Astrocyte (in vitro differentiated cells and primary cell): Measurements from ENCODE around the gene P2RX4. TPM values are rescaled to one million over a fixed set of nuclear protein-coding genes. Genes with fewer than 3 reads are reported as not detected.

Experiments used
- DNase-seq: peaks from one replicate; pipeline ENCODE4 v3.0.0-alpha.2; 2010; ENCODE audit warnings: low read depth
- FAIRE-seq: peaks from 2 replicates; lab custom pipeline; 2011; peaks lifted over from hg19 to GRCh38; lab: Jason Lieb, UNC
- H2AFZ ChIP-seq: 2 replicates; pipeline ENCODE4 v1.6.0; 2012; ENCODE audit warnings: low read depth, low read length, inconsistent platforms
- H3K27ac ChIP-seq: 2 replicates; pipeline ENCODE4 v1.5.1; 2011; ENCODE audit warnings: low read depth, low read length, inconsistent platforms
- H3K27me3 ChIP-seq: 2 replicates; pipeline ENCODE4 v1.6.0; 2011; ENCODE audit warnings: low read length, inconsistent platforms; ENCODE audit not compliant: insufficient read depth
- H3K36me3 ChIP-seq: 2 replicates; pipeline ENCODE4 v1.5.1; 2011; ENCODE audit warnings: low read length, inconsistent platforms; ENCODE audit not compliant: insufficient read depth
- H3K4me1 ChIP-seq: 2 replicates; pipeline ENCODE4 v1.5.1; 2011; ENCODE audit warnings: low read length, inconsistent platforms; ENCODE audit not compliant: insufficient read depth
- H3K4me2 ChIP-seq: 2 replicates; pipeline ENCODE4 v1.6.0; 2012; ENCODE audit warnings: low read length, inconsistent platforms
- H3K4me3 ChIP-seq: 2 replicates; pipeline ENCODE4 v1.5.1; 2011; ENCODE audit warnings: low read depth, mild to moderate bottlenecking, low read length, inconsistent platforms; ENCODE audit not compliant: insufficient read depth
- H3K79me2 ChIP-seq: 2 replicates; pipeline ENCODE4 v1.6.0; 2012; ENCODE audit warnings: mild to moderate bottlenecking, low read length, inconsistent platforms; ENCODE audit not compliant: insufficient read depth
- H3K9ac ChIP-seq: 2 replicates; pipeline ENCODE4 v1.6.0; 2012; ENCODE audit warnings: mild to moderate bottlenecking, low read length, inconsistent platforms
- H3K9me3 ChIP-seq: 2 replicates; pipeline ENCODE4 v1.5.1; 2012; ENCODE audit warnings: low read depth, mild to moderate bottlenecking, low read length, inconsistent platforms; ENCODE audit not compliant: insufficient read depth
- H4K20me1 ChIP-seq: 2 replicates; pipeline ENCODE4 v1.6.0; 2012; ENCODE audit warnings: low read length, inconsistent platforms; ENCODE audit not compliant: insufficient read depth
- H3K27ac Mint-ChIP-seq: one replicate; pipeline ENCODE4 v1.8.0; 2021; ENCODE audit warnings: mild to moderate bottlenecking, mixed read lengths; ENCODE audit not compliant: unreplicated experiment
- H3K27me3 Mint-ChIP-seq: one replicate; pipeline ENCODE4 v1.8.0; 2021; ENCODE audit warnings: low read depth, mixed read lengths; ENCODE audit not compliant: unreplicated experiment
- H3K36me3 Mint-ChIP-seq: one replicate; pipeline ENCODE4 v1.8.0; 2021; ENCODE audit warnings: low read depth, mixed read lengths; ENCODE audit not compliant: unreplicated experiment
- H3K4me1 Mint-ChIP-seq: one replicate; pipeline ENCODE4 v1.8.0; 2021; ENCODE audit warnings: low read depth, mixed read lengths; ENCODE audit not compliant: unreplicated experiment
- H3K4me3 Mint-ChIP-seq: one replicate; pipeline ENCODE4 v1.8.0; 2021; ENCODE audit warnings: mild to moderate bottlenecking, moderate library complexity, mixed read lengths; ENCODE audit not compliant: unreplicated experiment
- H3K9me3 Mint-ChIP-seq: one replicate; pipeline ENCODE4 v1.8.0; 2021; ENCODE audit warnings: mild to moderate bottlenecking, mixed read lengths; ENCODE audit not compliant: unreplicated experiment
- CTCF ChIP-seq: IDR thresholded peaks from 2 replicates; pipeline ENCODE4 v1.5.1; 2011; ENCODE audit warnings: low read depth, mild to moderate bottlenecking, inconsistent platforms, low read length, moderate library complexity; ENCODE audit not compliant: insufficient read depth
- EZH2 ChIP-seq: IDR thresholded peaks from 2 replicates; pipeline ENCODE4 v1.6.1; 2012; ENCODE audit warnings: mild to moderate bottlenecking, low read length, inconsistent platforms; ENCODE audit not compliant: insufficient read depth
- total RNA-seq: library from RNA; stranded (reverse); gene quantifications from 2 replicates; pipeline ENCODE4 v1.2.1, GENCODE V29; 2021

Gene P2RX4
- total RNA-seq, 1 donor from 2014 or later = 13.9 TPM

DNA sequence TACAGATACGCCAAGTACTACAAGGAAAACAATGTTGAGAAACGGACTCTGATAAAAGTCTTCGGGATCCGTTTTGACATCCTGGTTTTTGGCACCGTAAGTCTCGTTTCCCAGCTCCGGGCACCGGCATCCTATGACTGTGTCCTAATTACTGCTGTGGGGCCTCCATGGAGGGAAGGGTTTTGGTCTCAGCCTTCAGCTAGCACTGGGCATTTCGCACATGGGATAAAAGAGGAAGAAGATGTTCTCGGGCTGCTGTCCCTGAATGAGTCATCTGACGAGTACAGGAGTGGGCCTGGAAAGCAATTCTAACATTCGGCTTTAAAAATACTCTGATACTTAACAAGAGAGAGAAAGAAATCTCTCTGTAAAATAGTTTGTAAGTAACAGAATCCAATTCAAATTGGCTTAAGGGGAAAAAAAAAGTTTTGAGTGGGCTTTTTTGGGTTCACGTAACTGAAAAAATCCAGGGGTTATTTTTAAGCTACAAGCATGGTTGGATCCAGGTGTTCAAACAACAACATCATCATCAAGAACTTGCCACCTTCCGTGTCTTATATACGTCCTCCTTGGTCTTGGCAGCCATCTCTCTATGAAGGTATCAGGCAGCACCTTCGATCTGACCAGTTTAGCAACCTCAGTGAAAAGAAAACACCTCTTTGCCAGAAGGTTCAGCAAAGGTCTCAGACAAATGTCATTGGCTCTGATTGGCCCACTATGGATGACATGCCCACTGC, 34.4 kb upstream of the P2RX4 start:
- H3K27me3 ChIP-seq = peaks cover 11% of the 10 kb centered on the region
- H3K27ac ChIP-seq = no peak overlapping the region
- H3K4me2 ChIP-seq = no peak overlapping the region
- H3K9ac ChIP-seq = no peak overlapping the region
- FAIRE-seq = no peak
- no peaks in the 10 kb centered on the region for H3K36me3 ChIP-seq
- TF ChIP-seq EZH2 (no peak), CTCF (no peak)
- no peaks in the 10 kb centered on the region for H3K9me3 ChIP-seq
- H2AFZ ChIP-seq = no peak overlapping the region
- H3K4me3 ChIP-seq = no peak overlapping the region
- no peaks in the 10 kb centered on the region for H4K20me1 ChIP-seq
- no peak overlapping the region for H3K4me3 Mint-ChIP-seq
- no peaks in the 10 kb centered on the region for H3K36me3 Mint-ChIP-seq
- H3K27me3 Mint-ChIP-seq = no peaks in the 10 kb centered on the region
- no peaks in the 10 kb centered on the region for H3K9me3 Mint-ChIP-seq
- H3K4me1 ChIP-seq = peaks cover 9% of the 10 kb centered on the region
- H3K27ac Mint-ChIP-seq = no peak overlapping the region
- H3K4me1 Mint-ChIP-seq = peaks cover 15% of the 10 kb centered on the region
- H3K79me2 ChIP-seq = no peaks in the 10 kb centered on the region
- no peak for DNase-seq

GRCh38 chr12:121176826-121177529, 33.0 kb upstream of the P2RX4 start:
- TF ChIP-seq CTCF (no peak), EZH2 (no peak)
- no peaks in the 10 kb centered on the region for H3K36me3 Mint-ChIP-seq
- Histone ChIP-seq H3K27ac (no peak overlapping the region), H3K4me1 (no peaks in the 10 kb centered on the region), H3K4me2 (no peak overlapping the region), H4K20me1 (no peaks in the 10 kb centered on the region), H3K36me3 (no peaks in the 10 kb centered on the region), H2AFZ (no peak overlapping the region), H3K27me3 (peaks cover 11% of the 10 kb centered on the region), H3K79me2 (no peaks in the 10 kb centered on the region), H3K4me3 (no peak overlapping the region), H3K9me3 (no peaks in the 10 kb centered on the region), H3K9ac (no peak overlapping the region)
- no peaks in the 10 kb centered on the region for H3K9me3 Mint-ChIP-seq
- no peak for FAIRE-seq
- DNase-seq = no peak
- H3K4me1 Mint-ChIP-seq = peaks cover 12% of the 10 kb centered on the region
- no peaks in the 10 kb centered on the region for H3K27me3 Mint-ChIP-seq
- H3K4me3 Mint-ChIP-seq = peak overlapping the region; percentile 20
- no peak overlapping the region for H3K27ac Mint-ChIP-seq

DNA sequence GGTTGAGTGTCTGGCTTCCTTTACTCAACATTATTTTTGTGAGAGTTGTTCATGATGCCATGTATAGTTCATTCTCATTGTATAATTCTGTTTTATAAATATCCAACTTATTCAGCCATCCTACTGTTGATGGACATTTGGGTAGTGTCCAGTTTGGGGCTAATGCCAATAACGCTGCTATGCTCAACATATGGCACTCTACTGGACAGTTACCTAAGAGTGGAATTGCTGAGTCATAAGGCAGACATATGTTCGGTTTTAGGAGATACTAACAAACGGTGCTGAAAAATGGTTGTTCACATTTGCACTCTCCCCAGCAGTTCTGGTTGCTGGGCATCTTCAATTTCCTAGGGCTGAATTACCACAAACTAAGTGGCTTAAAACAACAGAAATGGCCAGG, 28.7 kb upstream of the P2RX4 start:
- FAIRE-seq (no peak), DNase-seq (peak; percentile 55)
- H3K9me3 ChIP-seq = peaks cover 3% of the 10 kb centered on the region
- H3K79me2 ChIP-seq = no peaks in the 10 kb centered on the region
- no peak overlapping the region for H2AFZ ChIP-seq
- H3K4me3 ChIP-seq = no peak overlapping the region
- Mint-ChIP-seq H3K27ac (no peak overlapping the region), H3K27me3 (peaks cover 2% of the 10 kb centered on the region), H3K4me3 (no peak overlapping the region), H3K4me1 (peaks cover 3% of the 10 kb centered on the region), H3K9me3 (no peaks in the 10 kb centered on the region), H3K36me3 (no peaks in the 10 kb centered on the region)
- H4K20me1 ChIP-seq = no peaks in the 10 kb centered on the region
- no peak overlapping the region for H3K27ac ChIP-seq
- no peaks in the 10 kb centered on the region for H3K4me1 ChIP-seq
- H3K36me3 ChIP-seq = no peaks in the 10 kb centered on the region
- no peak for TF ChIP-seq EZH2
- no peak for TF ChIP-seq CTCF
- no peak overlapping the region for H3K9ac ChIP-seq
- H3K4me2 ChIP-seq = no peak overlapping the region
- peaks cover 4% of the 10 kb centered on the region for H3K27me3 ChIP-seq
